Uterus (tissue), 4 donors: ENCODE data around the gene TMEM235. TPM values are rescaled to one million over a fixed set of nuclear protein-coding genes. Genes with fewer than 3 reads are reported as not detected.
A peak's percentile ranks its signal among the peaks of the same experiment; 100 is the strongest.

ENCODE experiments used
- DNase-seq, 2 donors: peaks; one replicate each; pipeline ENCODE4 v3.0.0-alpha.2; 2019 to 2020
- H3K27ac ChIP-seq, 2 donors: fragments of 200-600 bp; sonication (generic); 1 replicate in 1 of 2; 2 replicates in 1 of 2; pipeline ENCODE4 v1.5.1; 2016 to 2018
- H3K27me3 ChIP-seq, 2 donors: fragments of 200-600 bp; sonication (generic); one replicate each; pipeline ENCODE4 v1.5.1; 2018 to 2019; ENCODE audit warnings: control low read depth in 1 of 2
- H3K36me3 ChIP-seq, 2 donors: fragments of 200-600 bp; sonication (generic); one replicate each; pipeline ENCODE4 v1.5.1; 2019; ENCODE audit warnings: control low read depth in 1 of 2
- H3K4me1 ChIP-seq, 2 donors: fragments of 200-600 bp; sonication (generic); one replicate each; pipeline ENCODE4 v1.5.1; 2018 to 2019; ENCODE audit warnings: control low read depth in 1 of 2
- H3K4me3 ChIP-seq, 2 donors: fragments of 200-600 bp; sonication (generic); 1 replicate in 1 of 2; 2 replicates in 1 of 2; pipeline ENCODE4 v1.5.1; 2018 to 2019; ENCODE audit warnings: mild to moderate bottlenecking in 1 of 2
- H3K9me3 ChIP-seq, 2 donors: fragments of 200-600 bp; sonication (generic); one replicate each; pipeline ENCODE4 v1.5.1; 2019; ENCODE audit warnings: control low read depth in 1 of 2
- POLR2A ChIP-seq, 2 donors: fragments of 450-650 bp; IDR thresholded peaks; one replicate each; pipeline ENCODE4 v1.6.1; 2016; ENCODE audit warnings: antibody characterized with exemption in 2 of 2, mild to moderate bottlenecking in 1 of 2, moderate library complexity in 1 of 2
- intact Hi-C: fragments of 100-400 bp; cut with DNase I; formaldehyde crosslinking; loops from one replicate; pipeline ENCODE4 v1.15.1; 2023; ENCODE audit warnings: low total_unique reads
- total RNA-seq, 4 donors: library from RNA; depleted of rRNA in 3 of 4; stranded (reverse); fragments of >200 nt in 3 of 4; gene quantifications; one replicate each; pipeline versions ENCODE4 v1.1.0 to v1.2.4, GENCODE V29; 2014 to 2023
- TF ChIP-seq, protein P1 (sequence below), 4 experiments: fragments of 200-600 bp in 2 of 4; fragments of 450-650 bp in 2 of 4; sonication (generic) in 2 of 4; IDR thresholded peaks; one replicate each; pipeline ENCODE4 v1.5.1; 2016 to 2019; ENCODE audit warnings: antibody characterized with exemption in 4 of 4, mild to moderate bottlenecking in 2 of 4, moderate library complexity in 1 of 4
- donor health status: DM: yes; HTN: yes; CAD: no.

Gene TMEM235
- total RNA-seq, 4 donors from 2014 or later, result not detected

DNA sequence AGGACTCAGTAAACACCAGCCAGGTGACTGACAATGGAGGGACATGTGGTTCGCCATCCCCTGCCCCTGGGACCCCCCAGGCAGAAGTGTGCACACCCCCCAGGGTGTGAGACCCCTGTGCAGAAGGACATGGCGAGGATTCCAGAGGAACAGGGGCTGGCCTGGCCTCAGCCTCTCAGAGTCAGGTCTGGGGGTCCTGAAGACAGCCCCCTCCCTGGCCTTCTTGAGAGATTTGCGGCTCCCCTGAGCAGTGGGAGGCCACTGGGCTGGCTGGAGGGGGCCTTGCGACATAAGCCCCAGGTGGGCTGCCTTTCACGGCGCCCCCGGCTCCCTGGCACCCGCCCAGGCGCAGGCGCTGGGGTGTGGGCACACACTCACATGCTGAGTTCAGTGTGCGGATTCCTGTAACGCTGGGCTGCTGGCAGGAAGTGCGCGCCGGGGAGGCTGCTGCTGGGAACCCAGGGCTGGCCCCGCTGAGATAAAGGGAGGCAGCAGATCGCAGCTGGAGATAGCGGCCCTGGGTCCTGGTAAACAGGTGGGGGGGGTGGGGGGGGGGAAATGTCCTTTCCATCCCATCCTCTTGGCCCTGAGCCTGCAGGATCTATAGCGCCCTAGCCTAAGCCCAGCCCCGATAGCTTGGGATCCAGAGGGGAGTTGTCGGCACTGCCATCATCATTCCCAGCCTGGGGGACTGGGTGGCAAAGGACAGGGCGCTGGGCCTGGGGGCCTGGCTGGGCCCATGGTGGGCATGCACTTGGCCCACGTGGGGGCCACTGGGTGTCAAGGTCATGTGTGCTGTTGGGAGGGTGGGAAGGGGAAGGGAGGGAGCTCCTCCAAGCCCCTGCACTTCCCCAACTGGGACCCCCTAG, 27.1 kb downstream of the TMEM235 start:
- intact Hi-C loops, result loop anchor here (10.0 kb wide), 1 partner anchor 166 kb away; no protein-coding TSS in a partner anchor
- DNase-seq, result peak in 1 of 2 donors; percentile 48
- no peak for TF ChIP-seq POLR2A (IDR thresholded peaks at IDR 0.05)
- TF ChIP-seq, protein P1, sequence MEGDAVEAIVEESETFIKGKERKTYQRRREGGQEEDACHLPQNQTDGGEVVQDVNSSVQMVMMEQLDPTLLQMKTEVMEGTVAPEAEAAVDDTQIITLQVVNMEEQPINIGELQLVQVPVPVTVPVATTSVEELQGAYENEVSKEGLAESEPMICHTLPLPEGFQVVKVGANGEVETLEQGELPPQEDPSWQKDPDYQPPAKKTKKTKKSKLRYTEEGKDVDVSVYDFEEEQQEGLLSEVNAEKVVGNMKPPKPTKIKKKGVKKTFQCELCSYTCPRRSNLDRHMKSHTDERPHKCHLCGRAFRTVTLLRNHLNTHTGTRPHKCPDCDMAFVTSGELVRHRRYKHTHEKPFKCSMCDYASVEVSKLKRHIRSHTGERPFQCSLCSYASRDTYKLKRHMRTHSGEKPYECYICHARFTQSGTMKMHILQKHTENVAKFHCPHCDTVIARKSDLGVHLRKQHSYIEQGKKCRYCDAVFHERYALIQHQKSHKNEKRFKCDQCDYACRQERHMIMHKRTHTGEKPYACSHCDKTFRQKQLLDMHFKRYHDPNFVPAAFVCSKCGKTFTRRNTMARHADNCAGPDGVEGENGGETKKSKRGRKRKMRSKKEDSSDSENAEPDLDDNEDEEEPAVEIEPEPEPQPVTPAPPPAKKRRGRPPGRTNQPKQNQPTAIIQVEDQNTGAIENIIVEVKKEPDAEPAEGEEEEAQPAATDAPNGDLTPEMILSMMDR (IDR thresholded peaks at IDR 0.05), result no peak

DNA sequence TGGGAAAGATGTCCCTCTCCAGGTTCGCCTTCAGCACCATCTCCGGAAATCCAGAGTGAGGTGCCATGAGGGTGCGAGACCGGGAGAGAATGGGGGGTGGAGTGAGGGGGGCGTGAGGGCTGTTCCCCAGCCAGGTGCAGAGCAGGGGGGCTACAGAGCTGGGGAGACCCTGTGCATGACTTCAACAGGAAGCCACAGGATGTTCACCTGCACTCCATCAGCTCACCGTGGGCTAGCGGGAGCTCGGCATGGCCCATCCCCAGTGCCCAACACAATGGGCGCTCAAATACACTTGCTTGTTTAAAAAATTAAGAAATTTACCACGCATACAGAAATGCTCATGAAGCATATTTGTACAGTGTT, 27.7 kb downstream of the TMEM235 start:
- intact Hi-C loops, result loop anchor here (10.0 kb wide), 1 partner anchor 166 kb away; no protein-coding TSS in a partner anchor
- H3K4me3 ChIP-seq, result no peak overlapping the region

More for the DNA sequence above, 27.1 kb downstream of the TMEM235 start:
- no peak overlapping the region for H3K4me3 ChIP-seq
- peak overlapping the region in 1 of 2 donors; percentile 54 for H3K27ac ChIP-seq
- no peaks in the 10 kb centered on the region for H3K4me1 ChIP-seq
- no peaks in the 10 kb centered on the region for H3K36me3 ChIP-seq
- H3K9me3 ChIP-seq, result no peaks in the 10 kb centered on the region
- H3K27me3 ChIP-seq, result no peaks in the 10 kb centered on the region

DNA sequence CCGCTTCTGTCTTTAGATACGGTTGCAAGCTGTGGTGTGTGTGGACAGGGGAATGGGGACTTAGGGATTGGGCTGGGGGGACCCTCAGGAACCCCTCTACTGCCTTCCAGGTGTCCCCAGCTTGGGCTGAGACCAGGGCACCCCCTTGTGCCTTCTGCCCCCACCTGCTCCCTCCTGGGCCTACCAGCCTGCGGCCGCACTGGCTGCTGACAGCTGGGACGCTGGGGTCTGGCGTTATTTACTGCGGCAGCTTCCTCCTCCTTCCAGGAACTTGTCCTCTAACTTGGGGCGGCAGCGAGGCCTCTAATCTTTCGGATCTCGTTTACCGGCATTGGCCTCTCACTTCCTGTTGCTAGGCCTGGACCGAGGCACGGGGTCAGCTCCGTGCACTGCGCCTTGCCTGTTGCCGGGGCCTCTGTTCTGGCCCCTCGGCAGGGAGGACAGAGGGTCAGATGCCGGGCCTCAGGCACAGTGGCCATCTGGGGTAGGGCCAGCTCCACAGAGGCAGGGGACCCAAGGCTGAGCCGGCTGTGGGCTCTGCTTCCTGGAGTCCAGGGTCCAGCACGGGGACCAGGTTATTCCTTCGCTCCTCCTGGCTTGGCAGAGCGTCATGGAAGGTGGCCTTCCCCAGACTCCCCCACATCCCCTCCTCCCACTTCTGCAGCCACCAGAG, 31.8 kb downstream of the TMEM235 start:
- intact Hi-C loops, result no loop called here
- DNase-seq, result no peak
- no peak for TF ChIP-seq POLR2A (IDR thresholded peaks at IDR 0.05)
- TF ChIP-seq, protein P1 (IDR thresholded peaks at IDR 0.05), result no peak
- Histone ChIP-seq H3K9me3 (no peaks in the 10 kb centered on the region), H3K4me1 (no peaks in the 10 kb centered on the region), H3K27ac (peak overlapping the region; percentile 46 to 49), H3K27me3 (no peaks in the 10 kb centered on the region), H3K36me3 (no peaks in the 10 kb centered on the region), H3K4me3 (no peak overlapping the region)

More for the DNA sequence above, 27.7 kb downstream of the TMEM235 start:
- no peaks in the 10 kb centered on the region for H3K36me3 ChIP-seq
- H3K27ac ChIP-seq, result no peak overlapping the region
- H3K9me3 ChIP-seq, result no peaks in the 10 kb centered on the region
- no peak for DNase-seq
- no peak for TF ChIP-seq POLR2A (IDR thresholded peaks at IDR 0.05)
- TF ChIP-seq, protein P1 (IDR thresholded peaks at IDR 0.05), result no peak
- no peaks in the 10 kb centered on the region for H3K27me3 ChIP-seq
- H3K4me1 ChIP-seq, result no peaks in the 10 kb centered on the region

DNA sequence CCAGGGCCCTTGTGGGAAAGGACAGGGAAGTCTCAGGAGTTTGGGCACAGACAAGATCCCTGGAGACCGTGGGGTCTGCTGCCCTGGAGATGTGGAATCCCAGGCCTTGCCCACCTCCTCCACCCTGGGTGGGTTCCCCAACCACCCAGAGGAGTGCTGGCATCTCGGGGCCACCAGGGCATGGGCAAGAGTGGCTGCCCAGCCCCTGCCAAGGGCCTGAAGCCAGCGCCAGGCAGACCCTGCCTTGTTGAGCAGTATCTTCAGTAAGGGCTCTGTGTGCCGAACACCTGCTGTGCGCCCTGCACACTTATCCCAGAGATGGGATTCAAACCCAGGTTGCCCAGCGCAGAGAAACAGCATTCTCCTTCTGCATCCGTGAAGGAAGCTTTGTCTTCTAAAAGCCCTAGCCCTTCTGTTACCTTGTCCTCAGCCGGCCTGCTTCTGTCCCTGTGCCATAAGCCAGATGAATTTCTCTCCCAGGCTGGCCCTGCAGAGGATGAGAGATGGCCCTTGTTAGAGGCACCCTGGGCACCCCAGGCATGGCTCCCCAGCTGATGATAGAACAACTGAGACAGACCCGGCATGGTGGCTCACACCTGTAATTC, 32.4 kb downstream of the TMEM235 start:
- Histone ChIP-seq H3K4me1 (no peaks in the 10 kb centered on the region), H3K36me3 (no peaks in the 10 kb centered on the region), H3K27ac (peak overlapping the region in 1 of 2 donors; percentile 46), H3K9me3 (no peaks in the 10 kb centered on the region), H3K4me3 (no peak overlapping the region), H3K27me3 (no peaks in the 10 kb centered on the region)
- intact Hi-C loops, result no loop called here
- DNase-seq, result no peak
- TF ChIP-seq, protein P1 (IDR thresholded peaks at IDR 0.05), result no peak
- no peak for TF ChIP-seq POLR2A (IDR thresholded peaks at IDR 0.05)
